B cell (primary cell): Measurements from ENCODE around the gene MYBPC3.

ENCODE experiments used
- EZH2 ChIP-seq: IDR thresholded peaks from 2 replicates; pipeline ENCODE4 v1.6.1; 2012; ENCODE audit warnings: borderline replicate concordance, low read depth, mild to moderate bottlenecking, moderate library complexity, low read length; ENCODE audit not compliant: insufficient read depth, poor library complexity, severe bottlenecking
- TF ChIP-seq, protein P1 (sequence below): fragments of 200-600 bp; IDR thresholded peaks from one replicate; pipeline ENCODE4 v1.8.0; 2022; ENCODE audit warnings: antibody characterized with exemption, mild to moderate bottlenecking

DNA sequence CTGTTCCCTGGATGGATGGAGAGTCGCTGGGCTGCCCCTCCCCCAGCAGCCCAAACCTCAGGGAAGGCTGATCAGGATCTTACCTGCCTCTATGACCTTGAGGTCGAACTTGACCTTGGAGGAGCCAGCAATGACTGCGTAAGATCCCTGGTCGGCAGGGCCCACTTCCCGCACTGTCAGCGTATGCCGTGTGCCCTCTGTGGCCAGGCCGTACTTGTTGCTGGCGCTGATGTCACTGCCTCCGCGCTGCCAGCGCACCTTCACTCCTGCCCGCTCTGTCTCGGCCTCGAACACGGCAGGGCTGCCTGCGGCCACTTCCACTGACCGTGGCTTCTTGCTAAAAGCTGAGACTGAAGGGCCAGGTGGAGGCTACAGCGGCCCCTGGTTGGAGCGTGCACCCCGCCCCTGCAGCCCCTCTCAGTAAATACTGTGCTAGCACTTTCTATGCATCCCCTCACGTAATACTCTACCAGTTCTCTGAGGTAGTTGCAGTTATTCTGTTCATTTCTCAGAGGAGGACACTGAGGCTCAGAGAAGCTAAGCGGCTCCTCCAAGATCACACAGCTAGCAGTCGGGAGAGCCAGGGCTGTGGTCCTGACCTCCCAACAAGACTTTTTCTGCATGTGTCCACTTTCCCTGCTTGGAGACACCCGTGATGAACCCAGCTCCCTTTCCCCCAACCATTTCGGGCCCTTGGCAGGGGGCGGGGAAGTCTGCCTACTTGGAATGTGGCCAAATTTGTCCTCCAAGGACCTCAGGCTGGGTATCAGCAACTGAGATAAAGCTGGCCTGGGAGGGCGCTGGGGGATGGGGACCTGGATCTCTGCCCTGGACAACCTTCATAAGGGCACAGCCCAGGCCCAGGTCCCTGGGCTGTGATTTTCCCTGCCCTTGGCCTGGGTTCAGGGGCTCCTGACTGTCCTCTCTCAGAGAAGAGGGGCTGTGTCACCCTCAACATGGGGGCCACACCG lies 1.1 kb downstream of the MYBPC3 start:
- TF ChIP-seq EZH2 = no peak
- TF ChIP-seq, protein P1, sequence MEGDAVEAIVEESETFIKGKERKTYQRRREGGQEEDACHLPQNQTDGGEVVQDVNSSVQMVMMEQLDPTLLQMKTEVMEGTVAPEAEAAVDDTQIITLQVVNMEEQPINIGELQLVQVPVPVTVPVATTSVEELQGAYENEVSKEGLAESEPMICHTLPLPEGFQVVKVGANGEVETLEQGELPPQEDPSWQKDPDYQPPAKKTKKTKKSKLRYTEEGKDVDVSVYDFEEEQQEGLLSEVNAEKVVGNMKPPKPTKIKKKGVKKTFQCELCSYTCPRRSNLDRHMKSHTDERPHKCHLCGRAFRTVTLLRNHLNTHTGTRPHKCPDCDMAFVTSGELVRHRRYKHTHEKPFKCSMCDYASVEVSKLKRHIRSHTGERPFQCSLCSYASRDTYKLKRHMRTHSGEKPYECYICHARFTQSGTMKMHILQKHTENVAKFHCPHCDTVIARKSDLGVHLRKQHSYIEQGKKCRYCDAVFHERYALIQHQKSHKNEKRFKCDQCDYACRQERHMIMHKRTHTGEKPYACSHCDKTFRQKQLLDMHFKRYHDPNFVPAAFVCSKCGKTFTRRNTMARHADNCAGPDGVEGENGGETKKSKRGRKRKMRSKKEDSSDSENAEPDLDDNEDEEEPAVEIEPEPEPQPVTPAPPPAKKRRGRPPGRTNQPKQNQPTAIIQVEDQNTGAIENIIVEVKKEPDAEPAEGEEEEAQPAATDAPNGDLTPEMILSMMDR = no peak
